Large intestine (tissue), 3 donors: ENCODE measurements around the gene MARVELD3. TPM values are rescaled to one million over a fixed set of nuclear protein-coding genes. Genes with fewer than 3 reads are reported as not detected.
"Not testable (repeated sequence)": the region's sequence is repeated elsewhere in the genome, so short reads cannot be mapped to it uniquely, and the experiment has no call there.

Experiments
- DNase-seq, 2 donors: peaks; one replicate each; pipeline versions ENCODE4 v3.0.0 to v3.0.0-alpha.2; 2013
- H3K27ac ChIP-seq: one replicate; pipeline ENCODE4 v1.5.1; 2013; ENCODE audit warnings: low read length
- H3K27me3 ChIP-seq: 2 replicates; pipeline ENCODE4 v1.6.1; 2013; ENCODE audit warnings: low read length; ENCODE audit not compliant: control insufficient read depth, insufficient read depth
- H3K36me3 ChIP-seq: 2 replicates; pipeline ENCODE4 v1.6.1; 2013; ENCODE audit warnings: low read length; ENCODE audit not compliant: control insufficient read depth, insufficient read depth
- H3K4me1 ChIP-seq: one replicate; pipeline ENCODE4 v1.6.1; 2013; ENCODE audit warnings: low read length; ENCODE audit not compliant: control insufficient read depth, insufficient read depth
- H3K4me3 ChIP-seq: one replicate; pipeline ENCODE4 v1.5.1; 2013; ENCODE audit warnings: low read length
- H3K9me3 ChIP-seq: one replicate; pipeline ENCODE4 v1.6.1; 2013; ENCODE audit warnings: mild to moderate bottlenecking, low read depth, low read length, moderate library complexity; ENCODE audit not compliant: control insufficient read depth
- WGBS: methylation state at CpG from one replicate; pipeline ENCODE4 v1.1.5; 2013; ENCODE audit warnings: low lambda C conversion rate; ENCODE audit not compliant: insufficient coverage; 5-methylcytosine and 5-hydroxymethylcytosine counted together
- polyA plus RNA-seq: library from polyadenylated mRNA; unstranded; fragments of 120-200 nt; gene quantifications from one replicate; pipeline ENCODE4 v1.2.1, GENCODE V29; 2013

MARVELD3 gene
- polyA plus RNA-seq, 1 donor: 67.3 TPM

DNA sequence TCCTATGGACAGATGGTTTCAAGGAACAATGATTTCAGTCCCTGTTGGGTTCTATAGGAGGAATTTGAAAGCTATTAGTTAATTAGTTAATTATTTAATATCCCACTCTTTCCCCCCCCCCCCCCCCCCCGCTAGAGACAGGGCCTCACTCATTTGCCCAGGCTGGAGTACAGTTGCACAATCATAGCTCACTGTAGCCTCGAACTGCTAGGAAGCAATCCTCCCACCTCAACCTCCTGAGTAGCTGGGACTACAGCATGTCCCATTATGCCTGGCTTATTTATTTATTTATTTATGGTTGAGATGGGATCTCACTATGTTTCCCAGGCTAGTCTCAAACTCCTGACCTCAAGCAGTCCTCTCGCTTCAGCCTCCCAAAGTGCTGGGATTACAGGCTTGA lies 34.1 kb upstream of the MARVELD3 start:
- WGBS: no CpG with 5 or more reads among the region's 3 CpGs
- no peak overlapping the region for H3K4me3 ChIP-seq
- H3K9me3 ChIP-seq: no peaks in the 10 kb centered on the region
- no peaks in the 10 kb centered on the region for H3K36me3 ChIP-seq
- H3K27me3 ChIP-seq: peaks cover 3% of the 10 kb centered on the region
- DNase-seq: no peak
- H3K27ac ChIP-seq: no peak overlapping the region
- H3K4me1 ChIP-seq: no peaks in the 10 kb centered on the region

DNA sequence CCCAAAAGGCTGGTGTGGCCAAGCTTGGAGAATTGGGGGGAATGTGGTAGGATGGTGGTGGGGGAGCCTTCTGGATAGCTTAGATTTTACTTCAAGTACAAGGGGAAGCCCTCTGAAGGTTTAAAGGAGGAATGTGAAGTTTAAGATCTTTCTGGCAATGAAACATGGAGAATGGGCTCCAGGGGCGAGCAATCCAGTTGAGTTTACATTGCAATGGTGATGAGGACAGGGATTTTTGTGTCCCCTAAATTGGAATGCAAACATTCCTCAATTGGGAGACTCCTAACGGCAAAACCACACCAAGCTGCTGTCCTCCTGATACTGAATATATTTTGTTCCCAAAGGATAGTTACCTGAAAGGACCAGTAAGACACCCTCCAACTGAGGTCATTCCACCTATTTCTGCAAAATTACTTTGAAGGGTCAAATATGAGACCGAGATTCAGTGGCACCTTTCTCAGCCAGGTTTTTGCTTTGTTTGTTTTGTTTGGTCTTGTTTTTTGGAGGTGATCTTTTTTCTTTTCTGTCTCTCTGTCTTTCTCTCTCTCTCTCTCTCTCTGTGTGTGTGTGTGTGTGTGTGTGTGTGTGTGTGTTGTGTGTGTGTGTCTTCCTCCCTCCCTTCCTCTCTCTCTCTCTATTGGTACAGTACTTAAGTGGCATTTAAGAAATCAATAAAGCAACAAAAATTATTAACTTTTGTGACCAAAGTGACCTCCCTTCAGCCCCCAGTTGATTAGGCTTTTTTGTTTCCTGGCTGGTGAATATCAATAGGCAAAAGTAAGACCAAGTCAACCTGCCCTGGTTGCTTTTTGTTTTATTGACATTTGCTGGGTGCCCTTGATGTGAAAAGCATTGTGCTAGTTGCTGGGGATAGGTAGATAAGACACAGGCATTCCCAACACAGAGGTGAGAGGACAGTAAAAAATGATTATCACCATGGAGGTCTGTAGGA lies 32.7 kb upstream of the MARVELD3 start:
- no peak for DNase-seq
- H3K36me3 ChIP-seq: no peaks in the 10 kb centered on the region
- H3K27me3 ChIP-seq: peaks cover 3% of the 10 kb centered on the region
- no peak overlapping the region for H3K4me3 ChIP-seq
- no peaks in the 10 kb centered on the region for H3K9me3 ChIP-seq
- no peaks in the 10 kb centered on the region for H3K4me1 ChIP-seq
- no peak overlapping the region for H3K27ac ChIP-seq
- WGBS: no CpG with 5 or more reads among the region's 3 CpGs

DNA sequence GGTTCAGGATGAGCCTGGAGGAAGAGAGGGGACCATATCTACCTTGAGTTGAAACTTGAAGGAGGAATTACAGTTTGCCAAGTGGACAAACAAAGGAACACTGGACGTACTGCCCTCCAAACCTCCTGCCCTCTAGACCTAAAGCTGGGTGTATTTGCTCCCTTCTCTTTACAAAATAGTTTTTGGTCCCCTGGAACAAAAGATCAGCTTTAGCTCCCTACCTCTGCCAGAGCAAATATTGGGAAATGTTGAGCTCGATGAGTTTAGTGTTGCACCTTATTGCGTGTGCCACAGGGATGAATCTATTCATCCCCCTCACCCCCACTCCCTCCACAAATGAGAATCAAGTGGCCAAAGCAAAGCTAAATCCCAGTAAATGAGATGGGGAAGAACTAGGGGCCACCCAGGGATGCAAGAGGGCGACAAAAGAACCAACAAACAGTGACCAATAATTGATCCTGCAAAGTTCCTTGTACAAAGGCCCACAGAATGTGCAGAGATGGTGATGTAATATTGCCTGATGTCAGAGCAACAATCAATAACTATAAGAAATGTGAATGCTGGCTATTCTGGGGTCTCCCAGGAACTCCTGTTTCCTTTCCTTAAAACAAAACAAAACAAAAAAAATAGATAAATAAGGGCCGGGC lies 31.9 kb upstream of the MARVELD3 start:
- Histone ChIP-seq H3K4me1 (no peaks in the 10 kb centered on the region), H3K27me3 (peaks cover 3% of the 10 kb centered on the region), H3K36me3 (no peaks in the 10 kb centered on the region), H3K4me3 (no peak overlapping the region), H3K9me3 (no peaks in the 10 kb centered on the region), H3K27ac (no peak overlapping the region)
- WGBS: 83% methylated on average over 1 of the region's 5 CpGs
- DNase-seq: no peak

DNA sequence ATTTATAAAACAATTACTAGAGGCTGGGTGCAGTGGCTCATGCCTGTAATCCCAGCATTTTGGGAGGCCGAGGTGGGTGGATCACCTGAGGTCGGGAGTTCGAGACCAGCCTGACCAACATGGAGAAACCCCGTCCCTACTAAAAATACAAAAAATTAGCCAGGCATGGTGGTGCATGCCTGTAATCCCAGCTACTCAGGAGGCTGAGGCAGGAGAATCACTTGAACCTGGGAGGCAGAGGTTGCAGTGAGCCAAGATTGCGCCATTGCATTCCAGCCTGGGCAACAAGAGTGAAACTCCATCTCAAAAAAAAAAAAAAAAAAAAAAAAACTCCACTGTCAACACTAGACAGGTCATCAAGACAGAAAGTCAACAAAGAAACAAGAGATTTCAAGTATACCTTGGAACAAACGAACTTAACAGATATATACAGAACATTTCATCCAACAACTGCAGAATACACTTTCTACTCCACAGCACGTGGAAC lies 30.6 kb upstream of the MARVELD3 start:
- not testable (repeated sequence) for H3K27me3 ChIP-seq, H3K9me3 ChIP-seq, H3K4me3 ChIP-seq, H3K27ac ChIP-seq, DNase-seq, H3K4me1 ChIP-seq, H3K36me3 ChIP-seq
- WGBS: no CpG with 5 or more reads among the region's 7 CpGs

DNA sequence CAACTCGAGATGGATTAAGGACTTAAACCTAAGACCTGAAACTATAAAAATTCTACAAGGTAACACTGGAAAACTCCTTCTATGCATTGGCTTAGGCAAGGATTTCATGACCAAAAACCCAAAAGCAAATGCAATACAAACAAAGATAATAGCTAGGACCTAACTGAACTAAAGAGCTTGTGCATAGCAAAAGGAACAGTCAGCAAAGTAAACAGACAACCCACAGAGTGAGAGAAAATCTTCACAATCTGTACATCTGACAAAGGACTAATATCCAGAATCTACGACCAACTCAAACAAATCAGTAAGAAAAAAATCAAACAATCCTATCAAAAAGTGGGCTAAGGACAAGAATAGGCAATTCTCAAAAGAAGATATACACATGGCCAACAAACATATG lies 27.6 kb upstream of the MARVELD3 start:
- not testable (repeated sequence) for DNase-seq, H3K27me3 ChIP-seq, H3K9me3 ChIP-seq, H3K36me3 ChIP-seq, H3K4me1 ChIP-seq, H3K27ac ChIP-seq, H3K4me3 ChIP-seq
- 40% methylated on average over 1 of the region's 2 CpGs for WGBS

DNA sequence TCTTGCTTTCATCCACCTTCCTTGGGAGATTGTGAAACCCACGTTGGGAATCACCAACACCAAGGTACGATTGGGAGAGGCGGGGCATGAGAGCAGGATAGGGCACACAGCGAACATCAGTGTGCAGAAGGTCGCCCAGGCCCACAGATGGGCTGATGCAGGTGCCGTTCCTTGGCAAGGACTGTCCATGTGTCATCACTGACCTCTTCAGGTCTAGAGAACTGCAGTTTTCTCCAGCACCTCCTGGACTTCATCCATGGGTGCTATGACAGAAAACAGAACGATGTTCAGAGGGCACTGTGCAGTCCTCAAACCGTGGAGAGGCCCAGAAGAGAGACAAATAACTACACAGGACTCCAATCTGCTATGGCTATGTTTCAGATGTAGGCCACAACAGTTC lies 25.2 kb upstream of the MARVELD3 start:
- DNase-seq: no peak
- H3K4me3 ChIP-seq: no peak overlapping the region
- no peaks in the 10 kb centered on the region for H3K36me3 ChIP-seq
- no peaks in the 10 kb centered on the region for H3K27me3 ChIP-seq
- no peaks in the 10 kb centered on the region for H3K9me3 ChIP-seq
- H3K27ac ChIP-seq: no peak overlapping the region
- H3K4me1 ChIP-seq: no peaks in the 10 kb centered on the region
- WGBS: no CpG with 5 or more reads among the region's 8 CpGs

DNA sequence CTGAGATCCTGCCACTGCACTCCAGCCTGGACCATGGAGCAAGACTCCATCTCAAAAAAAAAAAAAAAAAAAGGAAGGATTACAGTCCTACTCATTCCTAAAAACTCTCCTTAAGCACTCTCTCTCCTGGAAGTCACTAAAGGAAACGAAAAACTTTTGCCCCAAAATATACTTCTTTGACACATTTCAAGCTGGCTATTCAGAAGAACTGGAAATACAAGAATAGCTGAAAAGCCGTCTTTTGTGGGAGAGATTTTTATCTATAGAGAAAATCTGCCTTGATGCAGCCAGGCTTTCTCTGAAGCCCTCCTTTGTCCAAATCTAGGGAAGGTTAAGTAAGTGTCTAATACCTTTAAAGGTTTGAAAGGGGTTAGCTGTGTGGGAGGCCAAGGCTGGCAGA lies 16.9 kb upstream of the MARVELD3 start:
- H3K27ac ChIP-seq: no peak overlapping the region
- no peak for DNase-seq
- WGBS: no CpG with 5 or more reads among the region's 2 CpGs
- no peaks in the 10 kb centered on the region for H3K36me3 ChIP-seq
- H3K4me1 ChIP-seq: no peaks in the 10 kb centered on the region
- H3K27me3 ChIP-seq: no peaks in the 10 kb centered on the region
- H3K9me3 ChIP-seq: no peaks in the 10 kb centered on the region
- H3K4me3 ChIP-seq: no peak overlapping the region

DNA sequence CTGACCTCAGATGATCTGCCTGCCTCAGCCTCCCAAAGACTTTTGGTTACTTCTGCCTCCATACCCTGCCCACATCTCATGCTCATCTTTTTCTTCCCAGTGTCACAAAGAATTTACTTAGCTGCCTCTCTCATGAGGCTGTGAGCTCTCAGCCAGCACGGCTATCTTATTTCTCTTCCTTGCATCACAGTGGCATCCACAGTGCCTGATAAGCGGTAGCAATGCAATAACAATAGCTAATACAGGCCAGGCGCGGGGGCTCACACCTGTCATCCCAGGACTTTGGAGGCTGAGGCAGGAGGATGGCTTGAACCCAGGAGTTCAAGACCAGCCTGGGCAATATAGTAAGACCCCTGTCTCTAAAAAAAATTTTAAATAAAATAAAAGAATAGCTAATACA lies 15.5 kb upstream of the MARVELD3 start:
- H3K36me3 ChIP-seq: no peaks in the 10 kb centered on the region
- no peaks in the 10 kb centered on the region for H3K4me1 ChIP-seq
- no peaks in the 10 kb centered on the region for H3K27me3 ChIP-seq
- WGBS: 93% methylated on average over 2 of the region's 4 CpGs
- DNase-seq: no peak
- H3K9me3 ChIP-seq: no peaks in the 10 kb centered on the region
- H3K4me3 ChIP-seq: no peak overlapping the region
- no peak overlapping the region for H3K27ac ChIP-seq

DNA sequence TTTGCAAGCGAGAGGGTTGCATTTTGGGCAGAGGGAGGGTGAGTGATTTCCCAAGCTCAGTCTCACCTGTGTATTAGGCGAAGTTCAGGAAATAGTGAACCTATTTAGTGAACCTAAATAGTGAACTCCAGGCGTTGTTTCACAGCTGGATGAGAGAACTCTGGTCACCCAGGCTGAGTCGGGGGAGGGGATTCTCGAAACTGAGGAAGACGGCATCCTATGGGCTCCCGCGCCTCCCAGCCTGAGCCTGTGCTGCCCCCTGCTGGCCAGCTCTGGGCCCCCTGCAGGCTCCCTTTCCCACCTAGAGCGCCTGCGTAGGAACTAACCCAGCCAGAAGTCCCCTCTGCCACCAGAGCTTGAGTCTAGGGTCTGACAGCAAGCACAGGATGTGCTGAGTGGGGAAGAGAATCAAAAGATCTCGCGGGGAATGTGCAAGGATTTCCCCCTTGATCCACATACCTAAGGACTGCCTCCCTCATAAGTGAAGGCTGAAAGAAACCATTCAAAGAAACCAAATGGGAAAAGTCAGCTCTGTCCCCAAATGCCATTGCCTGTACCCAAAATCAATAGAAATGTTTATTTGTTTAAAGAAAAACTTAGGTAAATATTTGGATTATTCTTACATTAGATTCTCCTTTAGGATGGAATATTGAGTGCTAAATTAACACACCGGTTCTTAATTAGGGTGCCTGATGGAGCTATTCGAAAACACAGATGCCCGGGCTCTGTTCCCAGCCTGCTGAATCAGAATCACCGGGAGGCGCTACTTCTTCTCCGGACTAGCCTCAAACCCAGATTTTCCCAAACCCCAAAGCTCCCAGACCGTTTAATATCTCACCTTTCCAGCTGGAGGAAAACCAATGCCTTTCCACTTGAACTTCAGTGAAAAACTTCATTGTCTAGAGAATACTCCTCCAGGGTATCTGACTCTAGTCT lies 14.8 kb upstream of the MARVELD3 start:
- H3K4me1 ChIP-seq: no peaks in the 10 kb centered on the region
- no peaks in the 10 kb centered on the region for H3K36me3 ChIP-seq
- WGBS: no CpG with 5 or more reads among the region's 19 CpGs
- no peaks in the 10 kb centered on the region for H3K9me3 ChIP-seq
- H3K27ac ChIP-seq: no peak overlapping the region
- no peaks in the 10 kb centered on the region for H3K27me3 ChIP-seq
- peak; percentile 55 to 62 for DNase-seq
- H3K4me3 ChIP-seq: no peak overlapping the region

DNA sequence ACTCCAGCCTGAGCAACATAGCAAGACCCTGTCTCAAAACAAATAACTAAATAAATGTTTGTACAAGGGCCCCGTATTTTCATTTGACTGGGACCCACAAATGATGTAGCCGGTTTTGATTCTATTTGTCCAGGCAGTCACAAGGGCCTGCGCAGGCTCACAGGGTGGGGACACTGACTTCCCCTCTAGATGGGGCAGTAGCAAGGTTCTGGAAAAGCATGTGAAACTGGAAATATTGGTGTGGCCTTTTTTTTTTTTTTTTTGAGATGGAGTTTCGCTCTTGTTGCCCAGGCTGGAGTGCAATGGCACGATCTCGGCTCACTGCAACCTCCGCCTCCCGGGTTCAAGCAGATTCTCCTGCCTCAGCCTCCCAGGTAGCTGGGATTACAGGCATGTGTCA lies 11.0 kb upstream of the MARVELD3 start:
- DNase-seq, H3K4me3 ChIP-seq, H3K27ac ChIP-seq, H3K9me3 ChIP-seq, H3K27me3 ChIP-seq, H3K4me1 ChIP-seq, H3K36me3 ChIP-seq: not testable (repeated sequence)
- no CpG with 5 or more reads among the region's 8 CpGs for WGBS
